Motor neuron (in vitro differentiated cells): Measurements from ENCODE around the gene NCAM1. TPM values are rescaled to one million over a fixed set of nuclear protein-coding genes. Genes with fewer than 3 reads are reported as not detected.
A peak's percentile ranks its signal among the peaks of the same experiment; 100 is the strongest.

Experiments used
- ATAC-seq, 8 experiments: fragments of 200-7000 bp; cut with Tn5 transposase; replicated peaks in 6 of 8; 2 replicates each; pipeline ENCODE4 v1.8.0; 2021; ENCODE audit warnings: mild to moderate bottlenecking in 8 of 8, moderate library complexity in 8 of 8
- H3K27ac ChIP-seq, 2 donors: fragments of 250-450 bp; sonication (Bioruptor Pico); 2 replicates each; pipeline ENCODE4 v1.9.0; 2021; ENCODE audit warnings: antibody characterized with exemption in 2 of 2, mild to moderate bottlenecking in 2 of 2, moderate library complexity in 1 of 2
- H3K4me1 ChIP-seq, 2 donors: fragments of 250-450 bp; sonication (Bioruptor Pico); replicated peaks in 1 of 2; 2 replicates each; pipeline ENCODE4 v1.6.1; 2021; ENCODE audit warnings: antibody characterized with exemption in 2 of 2, mild to moderate bottlenecking in 2 of 2, moderate library complexity in 1 of 2
- H3K4me3 ChIP-seq, 5 donors: fragments of 250-450 bp; sonication (Bioruptor Pico); 2 replicates each; pipeline ENCODE4 v1.9.0; 2021; ENCODE audit warnings: antibody characterized with exemption in 5 of 5, mild to moderate bottlenecking in 5 of 5, moderate library complexity in 4 of 5
- WGBS, 10 experiments: fragments of 450-650 bp; shearing (Covaris generic); methylation state at CpG; one replicate each; pipeline ENCODE4 v1.0.0; 2022; 5-methylcytosine and 5-hydroxymethylcytosine counted together
- in situ Hi-C, 9 experiments: fragments of 400-800 bp; cut with MboI; loops; one replicate each; pipeline ENCODE4 v1.15.0; 2021; ENCODE audit warnings: low sequenced_read_pairs in 9 of 9, low pct_unique_long_range_greater_than_20kb in 2 of 9; ENCODE audit not compliant: unreplicated experiment in 9 of 9
- total RNA-seq, 8 experiments: library from RNA; unstranded; fragments of 300-600 nt; gene quantifications; 2 replicates each; pipeline versions ENCODE4 v1.2.3 to v1.2.4, GENCODE V29; 2022

NCAM1 gene
- total RNA-seq, 8 experiments from 2014 or later: 33.9 to 382 (median 290) TPM

DNA sequence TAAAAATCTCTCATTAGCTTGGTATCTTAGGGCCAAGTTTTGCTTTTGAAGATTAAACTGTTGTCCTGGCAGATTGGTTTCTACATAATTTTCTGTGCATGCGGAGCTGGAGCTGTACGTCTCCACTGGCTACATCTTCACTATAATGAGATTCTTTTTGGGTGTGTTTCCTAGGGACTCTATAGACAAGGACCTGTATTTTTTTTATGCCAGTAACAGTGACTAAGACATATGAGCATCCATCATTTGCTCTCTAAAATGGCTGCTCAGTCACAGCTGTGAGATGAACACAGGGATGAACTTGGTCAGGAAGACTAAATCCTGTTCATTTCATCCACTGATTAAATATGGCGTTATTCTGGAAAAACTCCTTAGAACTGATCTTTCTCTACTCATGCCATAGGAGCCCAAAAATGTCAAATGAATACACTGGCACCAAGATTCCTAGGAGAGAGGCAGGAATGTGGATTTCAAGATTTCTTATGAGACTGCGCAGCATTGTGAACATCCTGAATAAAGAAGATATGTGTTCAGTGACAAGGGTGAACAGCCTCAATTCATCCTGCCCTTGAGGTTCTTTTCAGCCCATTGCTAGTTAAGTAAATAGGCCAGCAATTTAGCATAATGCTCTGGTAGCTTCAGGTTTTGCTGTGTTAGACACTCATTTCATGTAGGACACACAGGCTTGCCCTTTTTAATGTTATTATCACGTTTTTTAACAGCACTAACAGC is 168.2 kb downstream of the NCAM1 start:
- in situ Hi-C loops: no loop called here
- peak in 5 of 8 experiments; percentile 63 to 82 (median 73) for ATAC-seq
- peaks cover 51 to 64% of the 10 kb centered on the region in 2 donors for H3K4me1 ChIP-seq
- H3K27ac ChIP-seq: peak overlapping the region in 1 of 2 donors; percentile 11
- WGBS, 10 experiments: 32 to 100% (median 77%) methylated on average over 3 to 5 of the region's 5 CpGs; no CpG with 5 or more reads in 1 of the 10 experiments
- H3K4me3 ChIP-seq: no peak overlapping the region

DNA sequence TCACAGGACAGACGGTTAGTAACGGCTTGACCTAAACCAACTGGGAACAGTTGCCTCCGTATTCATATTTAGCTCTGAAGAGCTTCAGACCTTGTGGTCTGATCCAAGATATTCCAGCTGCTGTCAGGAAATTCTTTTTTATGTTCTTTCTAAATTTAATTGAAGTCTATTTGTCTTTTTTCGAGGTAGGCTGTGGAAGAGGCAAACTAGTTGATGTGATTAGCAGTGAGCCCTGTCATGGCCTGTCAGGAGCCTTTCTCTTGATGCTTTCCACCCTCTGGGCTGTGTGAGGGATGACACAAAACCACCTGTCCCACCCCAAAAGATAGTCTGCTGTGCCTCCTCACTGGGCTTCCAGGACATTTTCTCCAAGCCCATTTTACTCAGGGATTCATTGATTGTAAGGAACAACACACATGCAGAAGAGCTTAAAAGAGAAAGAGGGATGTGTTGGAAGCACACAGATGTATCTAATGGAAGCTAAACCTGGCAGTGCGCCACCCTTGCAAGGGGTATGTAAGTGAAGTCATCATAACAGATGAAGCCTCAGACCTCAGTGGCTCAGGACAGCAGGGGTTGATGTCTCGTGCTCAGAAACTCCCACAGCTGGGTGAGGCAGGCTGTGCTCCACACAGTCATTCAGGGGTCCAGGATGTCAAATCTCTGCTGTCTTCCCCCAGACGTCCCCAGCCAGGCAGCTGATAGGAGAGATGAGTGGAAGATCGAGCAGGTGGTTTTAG is 170.0 kb downstream of the NCAM1 start:
- ATAC-seq: no peak
- Histone ChIP-seq H3K27ac (no peak overlapping the region), H3K4me3 (no peak overlapping the region), H3K4me1 (peaks cover 51 to 58% of the 10 kb centered on the region in 2 donors)
- 50 to 100% (median 90%) methylated on average over 1 to 5 of the region's 8 CpGs; no CpG with 5 or more reads in 1 of the 10 experiments for whole genome bisulfite sequencing, 10 experiments
- in situ Hi-C loops: no loop called here

DNA sequence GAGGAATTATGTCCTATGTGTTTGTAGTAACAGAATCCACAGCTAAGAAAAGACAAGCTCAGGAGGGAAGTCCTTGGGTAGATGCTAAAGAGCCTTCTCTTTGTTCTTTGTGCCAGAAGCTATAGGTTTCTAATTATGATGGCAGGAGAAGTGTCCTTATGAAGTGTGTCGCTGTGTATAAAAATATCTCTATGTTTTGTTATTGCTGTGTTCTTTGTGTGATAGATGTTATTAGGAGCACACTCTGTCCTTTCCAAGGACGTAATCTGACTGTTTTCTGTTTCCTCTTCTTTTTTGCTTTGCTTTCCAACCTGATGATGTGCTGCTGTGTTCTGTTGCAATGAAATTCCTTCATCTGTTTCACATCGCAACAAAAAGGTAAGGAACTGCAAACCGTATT is 171.9 kb downstream of the NCAM1 start:
- peaks cover 54 to 68% of the 10 kb centered on the region in 2 donors for H3K4me1 ChIP-seq
- peak overlapping the region in 1 of 2 donors; percentile 47 for H3K27ac ChIP-seq
- no peak for ATAC-seq
- in situ Hi-C loops: no loop called here
- WGBS, 10 experiments: 75 to 100% (median 92%) methylated on average over 2 to 4 of the region's 4 CpGs; no CpG with 5 or more reads in 1 of the 10 experiments
- no peak overlapping the region for H3K4me3 ChIP-seq

GRCh38 chr11:113134626-113135025 is 173.4 kb downstream of the NCAM1 start:
- in situ Hi-C loops: no loop called here
- WGBS, 10 experiments: 6 to 93% (median 83%) methylated on average over 1 to 4 of the region's 5 CpGs; no CpG with 5 or more reads in 2 of the 10 experiments
- H3K4me1 ChIP-seq: peaks cover 51 to 70% of the 10 kb centered on the region in 2 donors
- H3K27ac ChIP-seq: no peak overlapping the region
- ATAC-seq: peak in 3 of 8 experiments; percentile 37 to 92 (median 52)
- no peak overlapping the region for H3K4me3 ChIP-seq

DNA sequence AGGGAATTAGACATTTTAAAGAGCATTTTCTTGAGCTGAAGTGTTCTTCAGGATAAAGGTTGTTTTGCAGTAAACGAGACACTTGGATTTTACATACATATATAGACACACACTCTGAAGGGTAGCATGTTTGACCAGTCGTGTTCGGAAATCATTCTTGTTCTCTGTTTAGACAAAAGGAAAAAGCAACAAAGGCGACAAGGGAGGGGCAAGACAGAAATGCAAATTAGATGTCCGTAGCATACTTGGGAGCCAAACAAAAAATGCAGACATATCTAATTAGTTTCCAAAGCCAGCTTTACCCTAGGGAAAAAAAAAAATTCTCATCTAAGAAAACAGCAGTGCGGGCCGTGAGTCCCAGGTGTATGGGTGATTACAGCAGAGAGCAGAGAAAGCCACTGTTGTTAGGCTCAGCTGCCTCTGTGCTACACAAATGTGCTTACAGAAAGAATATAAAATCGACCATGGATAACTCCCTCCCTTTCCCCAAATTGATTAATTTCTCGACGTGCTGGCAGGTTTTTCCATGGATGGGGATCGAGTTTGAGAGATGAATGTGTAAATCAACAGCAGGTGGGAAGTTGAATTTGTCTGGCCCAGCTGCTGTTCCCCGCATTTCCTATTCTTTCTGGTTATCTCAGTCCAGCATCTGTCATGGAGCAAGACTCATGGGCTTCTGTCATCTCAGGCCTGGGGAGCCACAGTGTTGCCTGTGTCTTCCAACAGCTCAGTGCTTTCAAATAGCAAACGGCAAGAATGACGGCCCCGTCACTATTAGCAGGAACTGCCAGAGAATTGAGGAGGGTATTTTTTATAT is 176.7 kb downstream of the NCAM1 start:
- ATAC-seq: peak; percentile 17 to 95 (median 89)
- peaks cover 37 to 58% of the 10 kb centered on the region in 2 donors for H3K4me1 ChIP-seq
- peak overlapping the region; percentile 5 to 35 for H3K27ac ChIP-seq
- WGBS, 10 experiments: 8 to 79% (median 42%) methylated on average over 5 to 13 of the region's 15 CpGs
- H3K4me3 ChIP-seq: no peak overlapping the region
- in situ Hi-C loops: no loop called here

- H3K4me1 ChIP-seq: peaks cover 33 to 56% of the 10 kb centered on the region in 2 donors
- no peak for ATAC-seq
- no peak overlapping the region for H3K4me3 ChIP-seq
- peak overlapping the region; percentile 35 to 43 for H3K27ac ChIP-seq
- in situ Hi-C loops: no loop called here
- 41 to 100% (median 83%) methylated on average over 2 to 4 of the region's 4 CpGs; no CpG with 5 or more reads in 3 of the 10 experiments for WGBS, 10 experiments
Measured at GRCh38 chr11:113138731-113139130, 177.5 kb downstream of the NCAM1 start.

GRCh38 chr11:113141010-113141409 is 179.8 kb downstream of the NCAM1 start:
- ATAC-seq: no peak
- H3K27ac ChIP-seq: no peak overlapping the region
- in situ Hi-C loops: no loop called here
- H3K4me3 ChIP-seq: no peak overlapping the region
- H3K4me1 ChIP-seq: peaks cover 35 to 73% of the 10 kb centered on the region in 2 donors
- WGBS, 10 experiments: 50 to 100% (median 78%) methylated on average over 1 to 5 of the region's 5 CpGs; no CpG with 5 or more reads in 5 of the 10 experiments

- Histone ChIP-seq H3K4me1 (peaks cover 37 to 78% of the 10 kb centered on the region in 2 donors), H3K27ac (no peak overlapping the region), H3K4me3 (no peak overlapping the region)
- in situ Hi-C loops: no loop called here
- WGBS, 10 experiments: 69 to 100% (median 83%) methylated on average over 2 to 6 of the region's 6 CpGs; no CpG with 5 or more reads in 1 of the 10 experiments
- ATAC-seq: no peak
Measured at GRCh38 chr11:113142508-113142907, 181.3 kb downstream of the NCAM1 start.

DNA sequence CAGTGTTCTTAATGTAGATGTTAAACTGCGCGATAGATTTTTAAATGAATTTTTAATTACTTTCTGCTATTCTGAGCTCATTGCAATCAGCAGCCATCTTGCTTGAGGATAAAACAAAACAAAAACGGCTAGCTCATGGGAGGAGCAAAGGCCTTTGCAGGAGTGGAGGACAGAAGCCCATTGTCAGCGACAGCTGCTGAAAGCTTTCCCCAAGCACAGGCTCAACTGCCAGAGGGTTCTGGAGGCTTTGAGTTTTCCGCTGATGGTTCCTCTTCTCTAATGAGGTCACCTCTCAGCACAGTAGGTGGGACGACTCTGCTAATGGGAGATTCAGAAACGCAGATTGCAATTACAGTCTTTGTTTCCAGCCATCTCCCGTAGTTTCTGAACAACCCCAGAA is 186.0 kb downstream of the NCAM1 start:
- WGBS, 10 experiments: 29 to 100% (median 58%) methylated on average over 2 to 6 of the region's 8 CpGs; no CpG with 5 or more reads in 1 of the 10 experiments
- no peak overlapping the region for H3K4me3 ChIP-seq
- peak in 5 of 8 experiments; percentile 87 to 96 (median 91) for ATAC-seq
- H3K4me1 ChIP-seq: peaks cover 37 to 63% of the 10 kb centered on the region in 2 donors
- in situ Hi-C loops: no loop called here
- H3K27ac ChIP-seq: peak overlapping the region; percentile 18 to 53

GRCh38 chr11:113148076-113148475 is 186.9 kb downstream of the NCAM1 start:
- Histone ChIP-seq H3K4me1 (peaks cover 37 to 69% of the 10 kb centered on the region in 2 donors), H3K4me3 (no peak overlapping the region), H3K27ac (no peak overlapping the region)
- 67 to 100% (median 89%) methylated on average over 1 to 9 of the region's 9 CpGs for WGBS, 10 experiments
- in situ Hi-C loops: no loop called here
- ATAC-seq: no peak

- peaks cover 37 to 64% of the 10 kb centered on the region in 2 donors for H3K4me1 ChIP-seq
- no peak overlapping the region for H3K4me3 ChIP-seq
- in situ Hi-C loops: no loop called here
- 20 to 100% (median 86%) methylated on average over 1 of the region's 1 CpG; no CpG with 5 or more reads in 5 of the 10 experiments for WGBS, 10 experiments
- peak in 1 of 8 experiments; percentile 16 for ATAC-seq
- no peak overlapping the region for H3K27ac ChIP-seq
Measured at GRCh38 chr11:113148652-113149051, 187.4 kb downstream of the NCAM1 start.

- WGBS, 10 experiments: 75 to 100% (median 98%) methylated on average over 2 to 4 of the region's 4 CpGs; no CpG with 5 or more reads in 1 of the 10 experiments
Measured at GRCh38 chr11:113151521-113151920, 190.3 kb downstream of the NCAM1 start.

More at GRCh38 chr11:113151521-113151920, 190.3 kb downstream of the NCAM1 start:
- Histone ChIP-seq H3K27ac (no peak overlapping the region), H3K4me3 (no peak overlapping the region), H3K4me1 (peaks cover 34 to 39% of the 10 kb centered on the region in 2 donors)
- in situ Hi-C loops: no loop called here
- no peak for ATAC-seq
